Dermis microvascular lymphatic vessel endothelial cell (primary cell): ENCODE data around the gene OR10P1. TPM values are rescaled to one million over a fixed set of nuclear protein-coding genes. Genes with fewer than 3 reads are reported as not detected.
"Not testable (repeated sequence)": the region's sequence is repeated elsewhere in the genome, so short reads cannot be mapped to it uniquely, and the experiment has no call there.

Source experiments
- DNase-seq, 2 donors: peaks; one replicate each; pipeline versions ENCODE4 v3.0.0 to v3.0.0-alpha.2; 2010; ENCODE audit warnings: low read depth in 2 of 2
- total RNA-seq: library from RNA; depleted of rRNA; stranded (reverse); fragments of >200 nt; gene quantifications from 2 replicates; pipeline ENCODE4 v1.2.1, GENCODE V29; 2014

Gene OR10P1
- total RNA-seq: not detected in 2 replicates

- DNase-seq: no peak
Observed at GRCh38 chr12:55636853-55637252, at the start of gene OR10P1. TSS of gene OR10P1 (plus strand) at chr12:55636892. CDS start at chr12:55636892, 0 bp downstream.

- DNase-seq: not testable (repeated sequence)
Observed at GRCh38 chr12:55590152-55590551, 46.5 kb upstream of the OR10P1 start.

GRCh38 chr12:55607821-55608594 is 28.7 kb upstream of the OR10P1 start:
- DNase-seq: no peak

GRCh38 chr12:55610598-55610997 is 26.1 kb upstream of the OR10P1 start:
- no peak for DNase-seq

- no peak for DNase-seq
Observed at GRCh38 chr12:55612646-55613045, 24.0 kb upstream of the OR10P1 start.

GRCh38 chr12:55614764-55615163 is 21.9 kb upstream of the OR10P1 start:
- no peak for DNase-seq

- peak; percentile 51 to 87 for DNase-seq
Observed at GRCh38 chr12:55619354-55620138, 17.1 kb upstream of the OR10P1 start.

- DNase-seq: no peak
Observed at GRCh38 chr12:55624056-55624455, 12.6 kb upstream of the OR10P1 start.

- no peak for DNase-seq
Observed at GRCh38 chr12:55626154-55626553, 10.5 kb upstream of the OR10P1 start.

- DNase-seq: no peak
Observed at GRCh38 chr12:55629058-55629841, 7.4 kb upstream of the OR10P1 start.

GRCh38 chr12:55631056-55631455 is 5.6 kb upstream of the OR10P1 start:
- no peak for DNase-seq

GRCh38 chr12:55631733-55632132 is 5.0 kb upstream of the OR10P1 start:
- DNase-seq: no peak

GRCh38 chr12:55633151-55633550 is 3.5 kb upstream of the OR10P1 start:
- DNase-seq: no peak

GRCh38 chr12:55636116-55636655 is 506 bp upstream of the OR10P1 start:
- no peak for DNase-seq

GRCh38 chr12:55637467-55637866 is 775 bp downstream of the OR10P1 start:
- no peak for DNase-seq

GRCh38 chr12:55641595-55641994 is 4.9 kb downstream of the OR10P1 start:
- no peak for DNase-seq

- no peak for DNase-seq
Observed at GRCh38 chr12:55642267-55642666, 5.6 kb downstream of the OR10P1 start.

GRCh38 chr12:55642669-55643068 is 6.0 kb downstream of the OR10P1 start:
- no peak for DNase-seq

GRCh38 chr12:55644591-55644990 is 7.9 kb downstream of the OR10P1 start:
- DNase-seq: no peak

- no peak for DNase-seq
Observed at GRCh38 chr12:55647027-55647426, 10.3 kb downstream of the OR10P1 start.

GRCh38 chr12:55650620-55651298 is 14.1 kb downstream of the OR10P1 start:
- DNase-seq: not testable (repeated sequence)
